ENCODE measurements around the gene C5orf24. TPM values are rescaled to one million over a fixed set of nuclear protein-coding genes. Genes with fewer than 3 reads are reported as not detected.
"Not testable (repeated sequence)": the region's sequence is repeated elsewhere in the genome, so short reads cannot be mapped to it uniquely, and the experiment has no call there.

The C5orf24 gene
- total RNA-seq, 3 donors from 2014 or later: 19.2 to 25.4 (median 23.7) TPM

- Mint-ChIP-seq H3K9me3 (no peaks in the 10 kb centered on the region), H3K4me3 (no peak overlapping the region), H3K36me3 (ENCODE audit: insufficient read depth) (peaks cover 15% of the 10 kb centered on the region), H3K27me3 (ENCODE audit: low read depth) (no peaks in the 10 kb centered on the region), H3K4me1 (ENCODE audit: low read depth) (peaks cover 45% of the 10 kb centered on the region)
- DNase-seq: no peak
- no peak for ATAC-seq
Observed at GRCh38 chr5:134878403-134878802, 32.6 kb downstream of the C5orf24 start.

- DNase-seq: no peak
- ATAC-seq: no peak
- H3K4me1 Mint-ChIP-seq (ENCODE audit: low read depth): peaks cover 42% of the 10 kb centered on the region
- no peaks in the 10 kb centered on the region for H3K9me3 Mint-ChIP-seq
- H3K4me3 Mint-ChIP-seq: no peak overlapping the region
- peaks cover 15% of the 10 kb centered on the region for H3K36me3 Mint-ChIP-seq (ENCODE audit: insufficient read depth)
- H3K27me3 Mint-ChIP-seq (ENCODE audit: low read depth): no peaks in the 10 kb centered on the region
Observed at GRCh38 chr5:134879456-134879855, 33.7 kb downstream of the C5orf24 start.

- not testable (repeated sequence) for H3K9me3 Mint-ChIP-seq; H3K4me3 Mint-ChIP-seq; ATAC-seq; H3K27me3 Mint-ChIP-seq (ENCODE audit: low read depth); DNase-seq
- Mint-ChIP-seq H3K4me1 (ENCODE audit: low read depth) (peaks cover 38% of the 10 kb centered on the region), H3K36me3 (ENCODE audit: insufficient read depth) (peaks cover 15% of the 10 kb centered on the region)
Observed at GRCh38 chr5:134880937-134881336, 35.2 kb downstream of the C5orf24 start.

GRCh38 chr5:134881711-134882110 is 35.9 kb downstream of the C5orf24 start:
- ATAC-seq; H3K27me3 Mint-ChIP-seq (ENCODE audit: low read depth): not testable (repeated sequence)

GRCh38 chr5:134887593-134888159 is 41.9 kb downstream of the C5orf24 start:
- no peak for ATAC-seq
- H3K4me1 Mint-ChIP-seq (ENCODE audit: low read depth): peaks cover 8% of the 10 kb centered on the region
- H3K36me3 Mint-ChIP-seq (ENCODE audit: insufficient read depth): peaks cover 24% of the 10 kb centered on the region
- no peaks in the 10 kb centered on the region for H3K9me3 Mint-ChIP-seq
- no peak for DNase-seq
- H3K4me3 Mint-ChIP-seq: no peak overlapping the region
- H3K27me3 Mint-ChIP-seq (ENCODE audit: low read depth): no peaks in the 10 kb centered on the region

More at GRCh38 chr5:134881711-134882110, 35.9 kb downstream of the C5orf24 start:
- peaks cover 30% of the 10 kb centered on the region for H3K4me1 Mint-ChIP-seq (ENCODE audit: low read depth)
- H3K36me3 Mint-ChIP-seq (ENCODE audit: insufficient read depth); H3K9me3 Mint-ChIP-seq; DNase-seq; H3K4me3 Mint-ChIP-seq: not testable (repeated sequence)

- Mint-ChIP-seq H3K27me3 (ENCODE audit: low read depth) (no peaks in the 10 kb centered on the region), H3K4me3 (no peak overlapping the region), H3K9me3 (no peaks in the 10 kb centered on the region), H3K4me1 (ENCODE audit: low read depth) (peaks cover 8% of the 10 kb centered on the region), H3K36me3 (ENCODE audit: insufficient read depth) (peaks cover 26% of the 10 kb centered on the region)
- DNase-seq (no peak), ATAC-seq (no peak)
Observed at GRCh38 chr5:134889335-134889734, 43.6 kb downstream of the C5orf24 start.

GRCh38 chr5:134891473-134891872 is 45.7 kb downstream of the C5orf24 start:
- no peak for DNase-seq
- no peaks in the 10 kb centered on the region for H3K27me3 Mint-ChIP-seq (ENCODE audit: low read depth)
- no peaks in the 10 kb centered on the region for H3K9me3 Mint-ChIP-seq
- no peak for ATAC-seq
- H3K36me3 Mint-ChIP-seq (ENCODE audit: insufficient read depth): peaks cover 26% of the 10 kb centered on the region
- no peak overlapping the region for H3K4me3 Mint-ChIP-seq
- peaks cover 3% of the 10 kb centered on the region for H3K4me1 Mint-ChIP-seq (ENCODE audit: low read depth)

- no peak for ATAC-seq
- DNase-seq: no peak
- Mint-ChIP-seq H3K27me3 (ENCODE audit: low read depth) (no peaks in the 10 kb centered on the region), H3K4me1 (ENCODE audit: low read depth) (peaks cover 3% of the 10 kb centered on the region), H3K9me3 (no peaks in the 10 kb centered on the region), H3K36me3 (ENCODE audit: insufficient read depth) (peaks cover 26% of the 10 kb centered on the region), H3K4me3 (no peak overlapping the region)
Observed at GRCh38 chr5:134892282-134892681, 46.5 kb downstream of the C5orf24 start.

GRCh38 chr5:134892926-134893325 is 47.2 kb downstream of the C5orf24 start:
- no peak for DNase-seq
- Mint-ChIP-seq H3K9me3 (no peaks in the 10 kb centered on the region), H3K4me3 (no peak overlapping the region)

GRCh38 chr5:134893748-134894505 is 48.2 kb downstream of the C5orf24 start:
- ATAC-seq (no peak), DNase-seq (no peak)
- Mint-ChIP-seq H3K9me3 (no peaks in the 10 kb centered on the region), H3K4me1 (ENCODE audit: low read depth) (peaks cover 2% of the 10 kb centered on the region), H3K4me3 (no peak overlapping the region), H3K27me3 (ENCODE audit: low read depth) (no peaks in the 10 kb centered on the region), H3K36me3 (ENCODE audit: insufficient read depth) (peaks cover 15% of the 10 kb centered on the region)

More at GRCh38 chr5:134892926-134893325, 47.2 kb downstream of the C5orf24 start:
- Mint-ChIP-seq H3K27me3 (ENCODE audit: low read depth) (no peaks in the 10 kb centered on the region), H3K4me1 (ENCODE audit: low read depth) (peaks cover 2% of the 10 kb centered on the region), H3K36me3 (ENCODE audit: insufficient read depth) (peaks cover 20% of the 10 kb centered on the region)
- no peak for ATAC-seq

GRCh38 chr5:134902071-134902801 is 56.5 kb downstream of the C5orf24 start:
- Mint-ChIP-seq H3K4me1 (ENCODE audit: low read depth) (peaks cover 9% of the 10 kb centered on the region), H3K36me3 (ENCODE audit: insufficient read depth) (peaks cover 3% of the 10 kb centered on the region), H3K27me3 (ENCODE audit: low read depth) (no peaks in the 10 kb centered on the region), H3K9me3 (no peaks in the 10 kb centered on the region), H3K4me3 (no peak overlapping the region)
- DNase-seq: no peak
- ATAC-seq: no peak

- Mint-ChIP-seq H3K4me1 (ENCODE audit: low read depth) (peaks cover 9% of the 10 kb centered on the region), H3K27me3 (ENCODE audit: low read depth) (no peaks in the 10 kb centered on the region), H3K9me3 (no peaks in the 10 kb centered on the region)
Observed at GRCh38 chr5:134904610-134905245, 59.0 kb downstream of the C5orf24 start, which contains the start of gene PCBD2. Gene PCBD2 (plus strand): TSS chr5:134905131. CDS start chr5:134905140, 9 bp downstream.

GRCh38 chr5:134905246-134905996 is 59.7 kb downstream of the C5orf24 start:
- H3K9me3 Mint-ChIP-seq: no peaks in the 10 kb centered on the region
- no peaks in the 10 kb centered on the region for H3K27me3 Mint-ChIP-seq (ENCODE audit: low read depth)

More at GRCh38 chr5:134904610-134905245, 59.0 kb downstream of the C5orf24 start, which contains the start of gene PCBD2:
- peaks cover 3% of the 10 kb centered on the region for H3K36me3 Mint-ChIP-seq (ENCODE audit: insufficient read depth)
- DNase-seq (peak; percentile 88), ATAC-seq (peak; percentile 86 to 88)
- peak within 1 kb of the TSS; percentile 93 for H3K4me3 Mint-ChIP-seq

More at GRCh38 chr5:134905246-134905996, 59.7 kb downstream of the C5orf24 start:
- no peaks in the 10 kb centered on the region for H3K36me3 Mint-ChIP-seq (ENCODE audit: insufficient read depth)
- H3K4me1 Mint-ChIP-seq (ENCODE audit: low read depth): peaks cover 9% of the 10 kb centered on the region
- H3K4me3 Mint-ChIP-seq: peak overlapping the region; percentile 93
- DNase-seq (peak; percentile 39), ATAC-seq (peak; percentile 32)
